Measurements from ENCODE around the gene FBXW9. TPM values are rescaled to one million over a fixed set of nuclear protein-coding genes. Genes with fewer than 3 reads are reported as not detected.
"Not testable (repeated sequence)": the region's sequence is repeated elsewhere in the genome, so short reads cannot be mapped to it uniquely, and the experiment has no call there.

The FBXW9 gene
- total RNA-seq, 2 experiments from 2014 or later, result 5.2 to 5.3 TPM

- Mint-ChIP-seq H3K36me3 (ENCODE audit: low read depth) (peaks cover 34% of the 10 kb centered on the region), H3K4me1 (peaks cover 36% of the 10 kb centered on the region), H3K27me3 (no peaks in the 10 kb centered on the region), H3K27ac (peak within 1 kb of the TSS; percentile 85), H3K9me3 (no peaks in the 10 kb centered on the region), H3K4me3 (peak within 1 kb of the TSS; percentile 92)
- CTCF ChIA-PET, result interaction anchor here (0.6 to 7.0 kb wide), 9 partner anchors 10 to 161 kb away, joined by 3 to 53 read pairs (median 6); partner anchors contain the start of genes DHPS and TRIR
- POLR2A ChIA-PET, result interaction anchor here (0.9 to 9.4 kb wide), 15 partner anchors 11 to 191 kb away, joined by 3 to 250 read pairs (median 6); partner anchors contain the start of genes DHPS, FBXW9, GCDH and GET3
- peak; percentile 79 for DNase-seq
These were observed 27.4 kb upstream of the FBXW9 start, which contains the start of gene TNPO2 for GRCh38 chr19:12723641-12724426. Gene TNPO2, minus strand, starts transcription at chr19:12723932. Its CDS starts 2,955 bp downstream, at chr19:12720977.

DNA sequence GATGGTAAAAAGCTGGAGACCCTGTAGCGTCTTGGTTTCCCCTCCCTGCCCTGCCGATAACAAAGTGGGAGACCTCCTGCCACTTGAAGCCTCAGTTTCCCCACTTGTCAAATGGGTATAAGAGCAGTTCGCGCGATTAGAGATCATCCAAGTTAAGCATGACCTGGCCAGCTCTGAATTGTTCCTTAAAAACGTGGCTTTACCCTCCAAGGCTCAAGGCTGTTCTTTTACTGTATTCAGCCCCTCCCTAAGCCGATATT, 26.9 kb upstream of the FBXW9 start:
- Mint-ChIP-seq H3K9me3 (no peaks in the 10 kb centered on the region), H3K36me3 (ENCODE audit: low read depth) (peaks cover 34% of the 10 kb centered on the region), H3K4me3 (peak overlapping the region; percentile 92), H3K27ac (peak overlapping the region; percentile 85), H3K27me3 (no peaks in the 10 kb centered on the region), H3K4me1 (peaks cover 41% of the 10 kb centered on the region)
- POLR2A ChIA-PET, result interaction anchor here (0.7 to 9.4 kb wide), 15 partner anchors 12 to 191 kb away, joined by 3 to 250 read pairs (median 6); partner anchors contain the start of genes DHPS, FBXW9, GCDH and GET3
- CTCF ChIA-PET, result interaction anchor here (0.5 to 7.0 kb wide), 10 partner anchors 10 to 162 kb away, joined by 3 to 53 read pairs (median 6); partner anchors contain the start of genes DHPS and TRIR
- DNase-seq, result no peak

- H3K36me3 Mint-ChIP-seq (ENCODE audit: low read depth), result peaks cover 30% of the 10 kb centered on the region
These were observed 26.3 kb upstream of the FBXW9 start for GRCh38 chr19:12722566-12723380.

GRCh38 chr19:12721656-12722565, 25.5 kb upstream of the FBXW9 start:
- no peaks in the 10 kb centered on the region for H3K27me3 Mint-ChIP-seq
- peaks cover 42% of the 10 kb centered on the region for H3K4me1 Mint-ChIP-seq
- peak overlapping the region; percentile 92 for H3K4me3 Mint-ChIP-seq
- peak overlapping the region; percentile 86 for H3K27ac Mint-ChIP-seq
- ChIA-PET CTCF (interaction anchor here (0.6 to 7.0 kb wide), 15 partner anchors 12 to 1093 kb away, joined by 3 to 53 read pairs (median 4); partner anchors contain the start of genes DHPS, FBXW9, GET3 and TRIR), POLR2A (interaction anchor here (1.2 to 9.4 kb wide), 10 partner anchors 13 to 559 kb away, joined by 3 to 250 read pairs (median 12); partner anchors contain the start of genes DHPS, FBXW9, GET3 and JUNB)
- DNase-seq, result peak; percentile 62
- no peaks in the 10 kb centered on the region for H3K9me3 Mint-ChIP-seq
- H3K36me3 Mint-ChIP-seq (ENCODE audit: low read depth), result peaks cover 28% of the 10 kb centered on the region

More at GRCh38 chr19:12722566-12723380, 26.3 kb upstream of the FBXW9 start:
- no peaks in the 10 kb centered on the region for H3K27me3 Mint-ChIP-seq
- peak overlapping the region; percentile 92 for H3K4me3 Mint-ChIP-seq
- peak; percentile 95 for DNase-seq
- H3K27ac Mint-ChIP-seq, result peak overlapping the region; percentile 85
- CTCF ChIA-PET, result interaction anchor here (0.5 to 7.0 kb wide), 14 partner anchors 11 to 1092 kb away, joined by 3 to 53 read pairs (median 5); partner anchors contain the start of genes DHPS, FBXW9, GET3 and TRIR
- H3K9me3 Mint-ChIP-seq, result no peaks in the 10 kb centered on the region
- POLR2A ChIA-PET, result interaction anchor here (0.7 to 9.4 kb wide), 15 partner anchors 12 to 560 kb away, joined by 3 to 250 read pairs (median 6); partner anchors contain the start of genes DHPS, FBXW9, GCDH and GET3
- H3K4me1 Mint-ChIP-seq, result peaks cover 41% of the 10 kb centered on the region

- DNase-seq, result peak; percentile 51
- H3K9me3 Mint-ChIP-seq, result no peaks in the 10 kb centered on the region
- peaks cover 28% of the 10 kb centered on the region for H3K36me3 Mint-ChIP-seq (ENCODE audit: low read depth)
- peak overlapping the region; percentile 86 for H3K27ac Mint-ChIP-seq
- H3K4me3 Mint-ChIP-seq, result peak overlapping the region; percentile 88
- ChIA-PET CTCF (interaction anchor here (0.6 to 7.0 kb wide), 6 partner anchors 11 to 55 kb away, joined by 3 to 53 read pairs (median 3); partner anchors contain the start of gene TRIR), POLR2A (interaction anchor here (1.0 to 9.4 kb wide), 11 partner anchors 13 to 169 kb away, joined by 3 to 250 read pairs (median 4); partner anchors contain the start of genes DHPS, FBXW9, GCDH and GET3)
- H3K4me1 Mint-ChIP-seq, result peaks cover 44% of the 10 kb centered on the region
- H3K27me3 Mint-ChIP-seq, result no peaks in the 10 kb centered on the region
These were observed 24.6 kb upstream of the FBXW9 start for GRCh38 chr19:12720851-12721655.

DNA sequence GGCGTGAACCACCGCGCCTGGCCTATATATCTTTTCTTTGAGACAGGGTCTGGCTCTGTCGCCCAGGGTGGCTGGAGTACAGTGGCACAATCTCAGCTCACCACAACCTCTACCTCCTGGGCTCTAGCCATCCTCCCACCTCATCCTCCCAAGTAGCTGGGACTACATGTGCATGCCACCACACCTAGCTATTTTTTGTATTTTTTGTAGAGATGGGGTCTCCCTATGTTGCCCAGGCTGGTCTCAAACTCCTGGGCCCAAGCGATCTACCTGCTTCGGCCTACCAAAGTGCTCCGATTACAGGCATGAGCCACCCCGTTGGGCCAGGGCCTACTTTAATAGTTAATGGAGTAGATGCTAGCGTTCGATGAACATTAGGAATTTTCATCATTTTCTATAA, 23.9 kb upstream of the FBXW9 start:
- CTCF ChIA-PET, result interaction anchor here (1.7 to 7.0 kb wide), 2 partner anchors 13 to 39 kb away, joined by 3 to 53 read pairs; partner anchors contain the start of gene TRIR
- peaks cover 44% of the 10 kb centered on the region for H3K4me1 Mint-ChIP-seq

DNA sequence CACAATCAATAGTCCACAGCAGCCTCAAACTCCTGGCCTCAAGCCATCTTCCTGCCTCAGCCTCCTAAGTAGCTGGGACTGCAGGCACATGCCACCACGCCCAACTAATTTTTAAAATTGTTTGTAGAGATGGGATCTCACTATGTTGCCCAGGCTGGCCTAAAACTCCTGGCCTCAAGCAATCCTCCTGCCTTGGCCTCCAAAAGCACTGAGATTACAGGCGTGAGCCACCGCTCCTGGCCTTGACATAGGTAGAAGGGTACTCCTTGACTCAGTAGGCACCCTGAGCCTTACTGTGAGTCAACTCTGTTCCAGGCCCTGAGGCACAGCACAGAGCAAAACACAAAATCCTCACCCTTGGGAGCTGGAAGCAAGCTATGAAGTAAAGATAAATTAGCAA, 19.5 kb upstream of the FBXW9 start:
- Mint-ChIP-seq H3K4me1 (peaks cover 27% of the 10 kb centered on the region), H3K4me3 (no peak overlapping the region), H3K27me3 (no peaks in the 10 kb centered on the region), H3K9me3 (no peaks in the 10 kb centered on the region), H3K36me3 (ENCODE audit: low read depth) (peaks cover 54% of the 10 kb centered on the region), H3K27ac (no peak overlapping the region)
- DNase-seq, result no peak
- CTCF ChIA-PET, result interaction anchor here (0.8 to 3.3 kb wide), 6 partner anchors 18 to 79 kb away, joined by 3 to 24 read pairs (median 7); partner anchors contain the start of gene TRIR
- POLR2A ChIA-PET, result interaction anchor here (0.9 to 9.4 kb wide), 2 partner anchors 19 to 42 kb away, joined by 3 to 250 read pairs; partner anchors contain the start of genes GET3 and TRIR

More for the DNA sequence above, 23.9 kb upstream of the FBXW9 start:
- Mint-ChIP-seq H3K27ac (peak overlapping the region; percentile 83), H3K4me3 (peak overlapping the region; percentile 88), H3K9me3 (no peaks in the 10 kb centered on the region), H3K27me3 (no peaks in the 10 kb centered on the region), H3K36me3 (ENCODE audit: low read depth) (peaks cover 34% of the 10 kb centered on the region)
- no peak for DNase-seq
- POLR2A ChIA-PET, result interaction anchor here (1.0 to 9.4 kb wide), 6 partner anchors 12 to 170 kb away, joined by 3 to 250 read pairs (median 3); partner anchors contain the start of genes FBXW9, GCDH, GET3 and TRIR

DNA sequence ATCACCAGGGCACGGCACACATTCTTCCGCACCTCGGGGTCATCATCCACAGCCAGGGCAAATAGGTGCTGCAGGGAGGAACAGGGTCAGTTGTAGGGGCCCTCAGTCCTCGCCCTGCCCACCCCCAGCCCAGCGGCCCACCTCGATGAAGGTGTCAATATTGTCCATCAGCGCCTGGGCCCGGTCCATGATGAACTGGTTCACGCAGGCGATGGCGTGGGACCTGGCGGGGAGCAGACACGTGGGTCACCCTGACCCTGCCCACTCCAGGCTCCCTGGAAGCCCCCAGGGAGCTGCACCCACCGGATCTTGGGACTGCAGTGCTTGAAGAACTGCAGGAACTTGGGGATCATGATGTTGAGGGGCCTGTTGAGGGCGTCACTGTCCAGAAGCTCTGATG, 18.7 kb upstream of the FBXW9 start:
- H3K27me3 Mint-ChIP-seq, result no peaks in the 10 kb centered on the region
- ChIA-PET POLR2A (interaction anchor here (0.9 kb wide), 1 partner anchor 42 kb away, joined by 3 read pairs; no protein-coding TSS in a partner anchor), CTCF (interaction anchor here (2.7 kb wide), 1 partner anchor 43 kb away, joined by 11 read pairs; no protein-coding TSS in a partner anchor)
- peaks cover 57% of the 10 kb centered on the region for H3K36me3 Mint-ChIP-seq (ENCODE audit: low read depth)
- no peaks in the 10 kb centered on the region for H3K9me3 Mint-ChIP-seq
- H3K27ac Mint-ChIP-seq, result no peak overlapping the region
- no peak overlapping the region for H3K4me3 Mint-ChIP-seq
- DNase-seq, result no peak
- peaks cover 20% of the 10 kb centered on the region for H3K4me1 Mint-ChIP-seq

GRCh38 chr19:12713304-12713703, 16.9 kb upstream of the FBXW9 start:
- H3K27me3 Mint-ChIP-seq, H3K4me1 Mint-ChIP-seq, H3K4me3 Mint-ChIP-seq, DNase-seq, H3K9me3 Mint-ChIP-seq, POLR2A ChIA-PET, H3K27ac Mint-ChIP-seq: not testable (repeated sequence)
- H3K36me3 Mint-ChIP-seq (ENCODE audit: low read depth), result peaks cover 58% of the 10 kb centered on the region
- CTCF ChIA-PET, result interaction anchor here (1.0 to 2.7 kb wide), 3 partner anchors 21 to 47 kb away, joined by 3 to 11 read pairs (median 3); no protein-coding TSS in a partner anchor

DNA sequence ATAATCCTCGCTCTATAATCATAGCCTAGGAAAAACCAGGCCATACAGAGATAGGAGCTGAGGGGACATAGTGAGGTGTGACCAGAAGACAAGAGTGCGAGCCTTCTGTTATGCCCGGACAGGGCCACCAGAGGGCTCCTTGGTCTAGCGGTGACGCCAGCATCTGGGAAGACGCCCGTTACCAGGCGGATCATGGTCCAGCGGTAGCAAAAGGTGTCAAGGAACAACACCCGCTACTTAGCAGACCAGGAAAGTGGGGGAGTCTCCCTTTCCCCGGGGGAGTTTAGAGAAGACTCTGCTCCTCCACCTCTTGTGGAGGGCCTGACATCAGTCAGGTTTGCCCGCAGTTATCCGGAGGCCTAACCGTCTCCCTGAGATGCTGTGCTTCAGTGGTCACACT, 15.6 kb upstream of the FBXW9 start:
- CTCF ChIA-PET, result interaction anchor here (0.6 to 1.5 kb wide), 3 partner anchors 22 to 1305 kb away, joined by 3 read pairs; no protein-coding TSS in a partner anchor
- DNase-seq, result peak; percentile 23
- H3K9me3 Mint-ChIP-seq, H3K27me3 Mint-ChIP-seq, H3K4me1 Mint-ChIP-seq, H3K27ac Mint-ChIP-seq, H3K4me3 Mint-ChIP-seq, POLR2A ChIA-PET: not testable (repeated sequence)
- peaks cover 58% of the 10 kb centered on the region for H3K36me3 Mint-ChIP-seq (ENCODE audit: low read depth)
